ENCODE data around the gene MED31.
"Not testable (repeated sequence)": the region's sequence is repeated elsewhere in the genome, so short reads cannot be mapped to it uniquely, and the experiment has no call there.

The MED31 gene

GRCh38 chr17:6611231-6611630 is 40.2 kb downstream of the MED31 start:
- DNase-seq = no peak

DNA sequence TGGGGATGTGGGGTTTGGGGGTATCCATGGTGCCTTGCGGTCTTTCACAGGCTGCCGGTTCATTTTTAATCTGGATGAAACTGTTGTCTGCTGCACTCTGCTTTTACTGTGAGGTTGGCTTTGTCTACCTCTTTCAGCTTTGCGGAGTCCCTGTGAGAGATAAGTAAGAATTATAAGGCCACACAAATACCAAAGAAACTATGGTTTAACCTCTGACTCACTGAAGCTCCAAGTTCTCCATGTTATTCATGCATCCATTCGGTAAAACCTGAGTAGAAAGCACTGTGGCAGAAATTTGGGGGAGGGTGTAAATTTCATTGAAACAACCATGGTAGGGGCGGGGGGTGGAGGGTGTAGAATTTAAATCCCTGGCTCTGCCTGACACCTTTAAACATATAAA is 41.4 kb downstream of the MED31 start:
- DNase-seq = no peak

GRCh38 chr17:6608321-6608720 is 43.1 kb downstream of the MED31 start:
- DNase-seq = no peak

DNA sequence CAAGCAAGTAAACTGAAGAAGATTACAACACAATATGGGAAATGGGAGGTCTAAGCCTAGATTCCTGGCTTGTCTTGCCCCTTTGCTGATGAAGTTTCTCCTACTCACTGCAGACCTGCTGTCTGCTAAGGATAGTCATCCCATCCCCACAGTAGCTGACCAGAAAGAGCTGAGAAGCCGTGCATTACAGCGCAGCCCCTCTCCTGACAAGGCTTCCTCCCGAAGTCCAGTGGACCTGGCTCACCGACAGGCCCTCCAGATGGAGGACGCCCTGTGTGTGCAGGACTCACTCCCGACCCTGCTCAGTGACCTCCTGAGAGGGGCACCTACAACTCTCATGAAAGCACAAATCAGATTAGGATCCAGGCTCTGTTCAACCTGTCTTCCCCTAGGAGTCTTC is 46.3 kb downstream of the MED31 start:
- DNase-seq = no peak

GRCh38 chr17:6603744-6604325 is 47.6 kb downstream of the MED31 start:
- DNase-seq = no peak

GRCh38 chr17:6602141-6602540 is 49.3 kb downstream of the MED31 start:
- DNase-seq = no peak

DNA sequence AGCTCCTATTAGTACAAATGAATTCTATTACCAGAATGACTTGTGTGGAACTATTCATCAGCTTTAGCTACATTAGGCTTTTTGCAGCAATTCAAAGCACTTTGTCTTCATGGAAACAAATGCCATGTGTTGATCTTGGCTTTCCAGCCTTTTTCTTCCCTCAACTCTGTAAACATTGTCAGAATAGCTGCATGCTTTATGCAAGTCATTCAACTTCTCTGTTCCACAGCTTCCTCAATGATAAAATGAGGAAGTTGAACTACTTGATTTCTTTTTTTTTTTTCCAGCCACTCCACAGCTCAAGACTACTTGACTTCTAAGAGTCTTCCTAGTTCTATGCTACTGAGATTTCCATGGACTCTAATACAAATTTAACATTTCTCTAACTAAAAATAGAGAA is 52.0 kb downstream of the MED31 start:
- DNase-seq = no peak

DNA sequence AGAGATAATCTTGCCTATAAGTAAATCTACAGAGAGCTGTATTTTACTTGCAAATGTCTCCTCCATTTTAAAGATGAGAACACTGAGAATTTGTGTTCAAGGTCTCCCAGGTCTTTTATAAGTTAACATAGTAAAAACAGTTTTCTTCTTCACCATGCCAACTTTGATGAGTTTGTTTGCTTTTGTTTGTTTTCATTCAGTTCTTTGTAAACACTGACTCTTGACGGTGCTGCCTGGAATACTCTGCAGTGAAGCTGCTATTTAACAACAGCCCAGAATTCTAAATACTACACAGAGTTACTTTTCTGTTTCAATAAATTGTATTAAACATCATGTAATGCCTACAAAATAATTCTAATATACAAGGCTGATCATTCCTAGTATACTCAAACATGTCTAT is 53.7 kb downstream of the MED31 start:
- DNase-seq = no peak

GRCh38 chr17:6596941-6597340 is 54.5 kb downstream of the MED31 start:
- DNase-seq = no peak

- no peak for DNase-seq
Observed at GRCh38 chr17:6596511-6596910, 54.9 kb downstream of the MED31 start.

DNA sequence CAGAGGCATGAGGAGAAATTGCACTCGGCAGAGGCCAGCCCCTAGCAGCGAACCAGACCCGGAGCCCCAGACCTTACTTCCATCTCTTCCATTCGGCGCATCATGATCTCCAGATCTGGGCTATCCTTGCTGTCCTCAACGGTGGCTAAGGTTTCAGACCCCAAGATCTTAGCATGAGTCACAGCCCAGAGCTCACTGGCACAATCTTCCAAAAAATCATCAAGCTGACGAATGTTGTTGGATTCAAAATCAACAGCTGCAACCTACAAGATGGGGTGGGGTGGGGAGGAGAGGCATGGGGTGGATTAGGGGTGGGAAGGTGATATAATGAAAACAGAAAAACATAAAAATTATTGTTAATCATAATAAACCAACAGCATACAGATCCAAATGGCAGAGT is 55.3 kb downstream of the MED31 start:
- no peak for DNase-seq

GRCh38 chr17:6593371-6593770 is 58.0 kb downstream of the MED31 start:
- not testable (repeated sequence) for DNase-seq
